Epithelial cell of proximal tubule (primary cell): Measurements from ENCODE around the gene TSKU. TPM values are rescaled to one million over a fixed set of nuclear protein-coding genes. Genes with fewer than 3 reads are reported as not detected.

ENCODE experiments used
- DNase-seq: peaks from one replicate; pipeline ENCODE4 v3.0.0-alpha.2; 2011; ENCODE audit warnings: low read depth
- H3K4me3 ChIP-seq: 2 replicates; pipeline ENCODE4 v1.5.1; 2011; ENCODE audit warnings: low read depth, mild to moderate bottlenecking, low read length
- CTCF ChIP-seq: conservative IDR thresholded peaks from 2 replicates; pipeline ENCODE4 v1.5.1; 2012; ENCODE audit warnings: low read depth, mild to moderate bottlenecking, low read length
- total RNA-seq: library from RNA; depleted of rRNA; stranded (reverse); fragments of >200 nt; gene quantifications from 2 replicates; pipeline ENCODE4 v1.2.3, GENCODE V29; 2015

TSKU gene
- total RNA-seq, 1 donor from 2014 or later = 18.3 TPM

- no peak for TF ChIP-seq CTCF
- no peak overlapping the region for H3K4me3 ChIP-seq
- DNase-seq = no peak
These were observed 37.5 kb upstream of the TSKU start for GRCh38 chr11:76745561-76746207.

- no peak for TF ChIP-seq CTCF
- no peak overlapping the region for H3K4me3 ChIP-seq
- DNase-seq = no peak
These were observed 35.8 kb upstream of the TSKU start for GRCh38 chr11:76747153-76747914.

GRCh38 chr11:76747915-76748860 is 35.0 kb upstream of the TSKU start:
- TF ChIP-seq CTCF = no peak
- no peak for DNase-seq
- no peak overlapping the region for H3K4me3 ChIP-seq

GRCh38 chr11:76748948-76749347 is 34.2 kb upstream of the TSKU start:
- no peak for DNase-seq
- no peak overlapping the region for H3K4me3 ChIP-seq
- no peak for TF ChIP-seq CTCF

GRCh38 chr11:76750067-76750466 is 33.1 kb upstream of the TSKU start:
- DNase-seq = no peak
- H3K4me3 ChIP-seq = no peak overlapping the region
- TF ChIP-seq CTCF = no peak

- no peak for DNase-seq
- no peak for TF ChIP-seq CTCF
- H3K4me3 ChIP-seq = no peak overlapping the region
These were observed 32.4 kb upstream of the TSKU start for GRCh38 chr11:76750746-76751145.
